CD14-positive monocyte (primary cell): Measurements from ENCODE around the gene RBM38. TPM values are rescaled to one million over a fixed set of nuclear protein-coding genes. Genes with fewer than 3 reads are reported as not detected.
A peak's percentile ranks its signal among the peaks of the same experiment; 100 is the strongest.

Experiments used
- DNase-seq, 3 donors: peaks; one replicate each; pipeline ENCODE4 v3.0.0-alpha.2; 2011 to 2022
- H2AFZ ChIP-seq: 2 replicates; pipeline ENCODE4 v1.6.0; 2012; ENCODE audit warnings: mild to moderate bottlenecking, low read depth, low read length, inconsistent platforms; ENCODE audit not compliant: insufficient read depth, poor library complexity, severe bottlenecking
- H3K27ac ChIP-seq, 2 donors: 1 replicate in 1 of 2; 2 replicates in 1 of 2; pipeline ENCODE4 v1.5.1; 2012 to 2013; ENCODE audit warnings: low read length in 2 of 2, control low read depth in 1 of 2, inconsistent platforms in 1 of 2, low read depth in 1 of 2, mild to moderate bottlenecking in 1 of 2
- H3K27me3 ChIP-seq, 2 donors: one replicate each; pipeline versions ENCODE4 v1.6.0 to v1.6.1; 2011 to 2013; ENCODE audit warnings: low read length in 2 of 2; ENCODE audit not compliant: control insufficient read depth in 2 of 2, insufficient read depth in 2 of 2
- H3K36me3 ChIP-seq, 2 donors: replicated peaks in 1 of 2; 1 replicate in 1 of 2; 2 replicates in 1 of 2; pipeline versions ENCODE4 v1.5.1 to v1.6.1; 2012 to 2013; ENCODE audit warnings: low read length in 2 of 2, control low read depth in 1 of 2, inconsistent platforms in 1 of 2, mild to moderate bottlenecking in 1 of 2; ENCODE audit not compliant: insufficient read depth in 2 of 2, control insufficient read depth in 1 of 2
- H3K4me1 ChIP-seq, 2 donors: 1 replicate in 1 of 2; 2 replicates in 1 of 2; pipeline versions ENCODE4 v1.5.1 to v1.6.1; 2012 to 2013; ENCODE audit warnings: low read length in 2 of 2, control low read depth in 1 of 2, inconsistent platforms in 1 of 2, mild to moderate bottlenecking in 1 of 2, moderate library complexity in 1 of 2; ENCODE audit not compliant: insufficient read depth in 2 of 2, control insufficient read depth in 1 of 2
- H3K4me2 ChIP-seq: replicated peaks from 2 replicates; pipeline ENCODE3; 2012; ENCODE audit warnings: low read length, moderate library complexity, mild to moderate bottlenecking; ENCODE audit not compliant: poor library complexity, severe bottlenecking; ENCODE audit errors: extremely low read depth
- H3K4me3 ChIP-seq, 3 experiments: fragments of 200-600 bp in 1 of 3; sonication (generic) in 1 of 3; replicated peaks in 1 of 3; 1 replicate in 2 of 3; 2 replicates in 1 of 3; pipeline ENCODE4 v1.5.1; 2011 to 2013; ENCODE audit warnings: low read length in 3 of 3, mild to moderate bottlenecking in 3 of 3, control low read depth in 2 of 3, low read depth in 2 of 3, inconsistent platforms in 1 of 3, moderate library complexity in 1 of 3
- H3K79me2 ChIP-seq: 2 replicates; pipeline ENCODE4 v1.6.0; 2012; ENCODE audit warnings: mild to moderate bottlenecking, control low read depth, inconsistent platforms, low read length, moderate library complexity; ENCODE audit not compliant: insufficient read depth
- H3K9ac ChIP-seq: 2 replicates; pipeline ENCODE4 v1.6.0; 2017; ENCODE audit warnings: low read length, mild to moderate bottlenecking; ENCODE audit not compliant: insufficient read depth, poor library complexity, severe bottlenecking
- H3K9me3 ChIP-seq, 2 donors: replicated peaks in 1 of 2; 1 replicate in 1 of 2; 2 replicates in 1 of 2; pipeline versions ENCODE4 v1.5.1 to v1.6.1; 2012 to 2013; ENCODE audit warnings: low read length in 2 of 2, control low read depth in 1 of 2; ENCODE audit not compliant: control insufficient read depth in 1 of 2, insufficient read depth in 1 of 2
- H4K20me1 ChIP-seq: 2 replicates; pipeline ENCODE4 v1.6.0; 2012; ENCODE audit warnings: mild to moderate bottlenecking, low read length, control low read depth, moderate library complexity; ENCODE audit not compliant: insufficient read depth
- H3K27ac Mint-ChIP-seq, 7 donors: one replicate each; pipeline ENCODE4 v1.8.0; 2020; ENCODE audit warnings: mild to moderate bottlenecking in 7 of 7, mixed read lengths in 7 of 7, moderate library complexity in 6 of 7, inconsistent platforms in 2 of 7
- H3K27me3 Mint-ChIP-seq, 3 donors: one replicate each; pipeline ENCODE4 v1.8.0; 2021 to 2022; ENCODE audit warnings: low read depth in 3 of 3, mild to moderate bottlenecking in 3 of 3, mixed read lengths in 3 of 3, moderate library complexity in 3 of 3, inconsistent platforms in 1 of 3
- H3K36me3 Mint-ChIP-seq, 2 donors: one replicate each; pipeline ENCODE4 v1.8.0; 2020; ENCODE audit warnings: mixed read lengths in 2 of 2, inconsistent platforms in 1 of 2, mild to moderate bottlenecking in 1 of 2
- H3K4me1 Mint-ChIP-seq: one replicate; pipeline ENCODE4 v1.8.0; 2020; ENCODE audit warnings: mild to moderate bottlenecking, mixed read lengths
- H3K4me3 Mint-ChIP-seq, 2 donors: one replicate each; pipeline ENCODE4 v1.8.0; 2020; ENCODE audit warnings: mild to moderate bottlenecking in 2 of 2, mixed read lengths in 2 of 2, moderate library complexity in 1 of 2
- H3K9me3 Mint-ChIP-seq, 7 donors: one replicate each; pipeline ENCODE4 v1.8.0; 2020 to 2022; ENCODE audit warnings: mixed read lengths in 7 of 7, mild to moderate bottlenecking in 6 of 7, moderate library complexity in 6 of 7, inconsistent platforms in 2 of 7
- WGBS: methylation state at CpG from one replicate; pipeline ENCODE4 v1.1.5; 2013; ENCODE audit warnings: missing lambda C conversion rate; ENCODE audit not compliant: insufficient coverage; 5-methylcytosine and 5-hydroxymethylcytosine counted together
- intact Hi-C, 2 donors: fragments of 100-400 bp; cut with micrococcal nuclease; formaldehyde crosslinking; loops; one replicate each; pipeline versions ENCODE4 v1.15.0 to v1.15.1; 2023
- polyA plus RNA-seq, 3 donors: library from polyadenylated mRNA; depleted of rRNA in 1 of 3; unstranded in 2 of 3; stranded (reverse) in 1 of 3; fragments of 300-500 nt in 2 of 3; fragments of >200 nt in 1 of 3; fragmentation: Illumina TruSeq in 2 of 3; gene quantifications; 1 replicate in 2 of 3; 2 replicates in 1 of 3; pipeline ENCODE4 v1.2.3, GENCODE V29; 2012 to 2021
- TF ChIP-seq, protein P1 (sequence below): fragments of 200-600 bp; IDR thresholded peaks from one replicate; pipeline ENCODE4 v1.8.0; 2022; ENCODE audit warnings: antibody characterized with exemption, mild to moderate bottlenecking

The RBM38 gene
- polyA plus RNA-seq, 3 donors, result 7.5 to 48.3 (median 17.8) TPM

DNA sequence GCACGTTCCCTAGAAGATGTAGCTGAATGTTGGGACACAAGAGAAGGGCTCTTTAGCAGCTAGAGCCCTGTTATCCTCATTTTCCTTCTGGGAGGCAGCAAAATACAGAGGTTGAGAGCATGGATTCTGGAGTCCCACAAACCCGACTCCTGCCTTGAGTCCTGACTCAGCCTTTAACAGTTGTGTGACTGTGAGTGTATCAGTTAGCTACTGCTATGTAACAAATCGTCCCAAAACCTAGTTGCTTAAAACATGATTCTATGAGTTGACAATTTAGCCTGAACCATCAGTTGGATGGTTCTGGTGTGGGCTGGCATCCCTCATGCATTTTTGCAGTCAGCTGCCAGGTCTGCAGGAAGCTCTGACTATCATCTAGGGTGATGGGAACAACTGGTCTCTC, 54.6 kb downstream of the RBM38 start:
- Mint-ChIP-seq H3K4me1 (peaks cover 35% of the 10 kb centered on the region), H3K9me3 (peaks cover 0 to 8% (median 4%) of the 10 kb centered on the region in 7 donors), H3K27ac (peak overlapping the region in 1 of 7 donors; percentile 48), H3K27me3 (peaks cover 0 to 7% (median 7%) of the 10 kb centered on the region in 3 donors), H3K36me3 (peaks cover 0 to 4% of the 10 kb centered on the region in 2 donors), H3K4me3 (no peak overlapping the region)
- Histone ChIP-seq H2AFZ (no peak overlapping the region), H3K4me2 (no peak overlapping the region), H3K4me3 (no peak overlapping the region), H3K79me2 (no peaks in the 10 kb centered on the region), H3K27ac (no peak overlapping the region), H4K20me1 (no peaks in the 10 kb centered on the region), H3K4me1 (peaks cover 24 to 33% of the 10 kb centered on the region in 2 donors), H3K9ac (no peak overlapping the region), H3K9me3 (peaks cover 0 to 6% of the 10 kb centered on the region in 2 donors), H3K36me3 (no peaks in the 10 kb centered on the region), H3K27me3 (no peaks in the 10 kb centered on the region)
- TF ChIP-seq, protein P1, sequence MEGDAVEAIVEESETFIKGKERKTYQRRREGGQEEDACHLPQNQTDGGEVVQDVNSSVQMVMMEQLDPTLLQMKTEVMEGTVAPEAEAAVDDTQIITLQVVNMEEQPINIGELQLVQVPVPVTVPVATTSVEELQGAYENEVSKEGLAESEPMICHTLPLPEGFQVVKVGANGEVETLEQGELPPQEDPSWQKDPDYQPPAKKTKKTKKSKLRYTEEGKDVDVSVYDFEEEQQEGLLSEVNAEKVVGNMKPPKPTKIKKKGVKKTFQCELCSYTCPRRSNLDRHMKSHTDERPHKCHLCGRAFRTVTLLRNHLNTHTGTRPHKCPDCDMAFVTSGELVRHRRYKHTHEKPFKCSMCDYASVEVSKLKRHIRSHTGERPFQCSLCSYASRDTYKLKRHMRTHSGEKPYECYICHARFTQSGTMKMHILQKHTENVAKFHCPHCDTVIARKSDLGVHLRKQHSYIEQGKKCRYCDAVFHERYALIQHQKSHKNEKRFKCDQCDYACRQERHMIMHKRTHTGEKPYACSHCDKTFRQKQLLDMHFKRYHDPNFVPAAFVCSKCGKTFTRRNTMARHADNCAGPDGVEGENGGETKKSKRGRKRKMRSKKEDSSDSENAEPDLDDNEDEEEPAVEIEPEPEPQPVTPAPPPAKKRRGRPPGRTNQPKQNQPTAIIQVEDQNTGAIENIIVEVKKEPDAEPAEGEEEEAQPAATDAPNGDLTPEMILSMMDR, result no peak
- intact Hi-C loops, result no loop called here
- WGBS, result 100% methylated on average over 1 of the region's 3 CpGs
- DNase-seq, result no peak

DNA sequence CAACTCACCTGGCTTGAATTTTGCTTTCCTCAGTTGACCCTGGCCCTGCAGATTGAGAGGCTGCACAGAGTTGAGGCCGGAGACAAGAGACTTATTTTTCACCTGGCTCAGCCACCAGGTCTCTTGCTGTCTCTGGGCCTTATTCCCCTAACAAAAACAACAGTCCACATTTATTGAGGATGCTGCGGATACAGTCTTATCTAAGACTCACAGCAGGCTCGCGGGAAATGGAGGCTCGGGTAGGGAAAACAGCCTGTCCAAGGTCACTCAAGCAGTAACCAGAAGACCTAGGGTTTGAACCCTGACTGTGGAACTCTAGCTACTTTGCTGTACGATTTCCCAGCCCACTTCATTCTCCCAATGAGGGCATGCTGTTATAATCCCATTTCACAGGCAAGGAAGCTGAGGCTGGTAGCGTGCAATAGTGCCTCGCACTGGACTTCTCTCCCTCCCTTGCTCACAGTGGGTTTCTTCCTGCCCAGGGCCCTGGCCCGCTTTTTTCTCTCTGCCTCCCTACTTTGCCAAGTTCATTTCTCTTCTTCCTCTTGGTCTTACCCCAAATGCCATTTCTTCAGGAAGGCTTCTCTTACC, 57.7 kb downstream of the RBM38 start:
- Mint-ChIP-seq H3K9me3 (peaks cover 0 to 8% (median 4%) of the 10 kb centered on the region in 7 donors), H3K27me3 (peaks cover 0 to 6% (median 4%) of the 10 kb centered on the region in 3 donors), H3K36me3 (peaks cover 4% of the 10 kb centered on the region in 2 donors), H3K4me3 (no peak overlapping the region), H3K27ac (peak overlapping the region in 4 of 7 donors; percentile 21 to 95 (median 52)), H3K4me1 (peaks cover 61% of the 10 kb centered on the region)
- peaks cover 0 to 6% of the 10 kb centered on the region in 2 donors for H3K9me3 ChIP-seq
- H3K27ac ChIP-seq, result no peak overlapping the region
- H4K20me1 ChIP-seq, result no peaks in the 10 kb centered on the region
- H3K36me3 ChIP-seq, result no peaks in the 10 kb centered on the region
- DNase-seq, result no peak
- TF ChIP-seq, protein P1, result no peak
- H3K27me3 ChIP-seq, result no peaks in the 10 kb centered on the region
- H3K4me3 ChIP-seq, result no peak overlapping the region
- H2AFZ ChIP-seq, result no peak overlapping the region
- H3K4me1 ChIP-seq, result peaks cover 49 to 63% of the 10 kb centered on the region in 2 donors
- intact Hi-C loops, result no loop called here
- no peak overlapping the region for H3K9ac ChIP-seq
- no peak overlapping the region for H3K4me2 ChIP-seq
- 94% methylated on average over 8 of the region's 9 CpGs for WGBS
- H3K79me2 ChIP-seq, result no peaks in the 10 kb centered on the region
